Transverse colon (tissue), 4 donors: ENCODE data around the gene RASAL2.

Source experiments
- CTCF ChIP-seq, 5 experiments: fragments of 200-600 bp in 3 of 5; fragments of 450-650 bp in 2 of 5; sonication (generic) in 3 of 5; IDR thresholded peaks; 1 replicate in 2 of 5; 2 replicates in 3 of 5; pipeline ENCODE4 v1.5.1; 2016 to 2017; ENCODE audit warnings: antibody characterized with exemption in 5 of 5, inconsistent platforms in 3 of 5, mild to moderate bottlenecking in 2 of 5, moderate library complexity in 1 of 5
- EP300 ChIP-seq: sonication (generic); formaldehyde crosslinking; IDR thresholded peaks from one replicate; pipeline ENCODE4 v1.6.1; 2017; ENCODE audit warnings: antibody characterized with exemption, low read depth
- POLR2A ChIP-seq: fragments of 450-650 bp; IDR thresholded peaks from one replicate; pipeline ENCODE4 v1.6.1; 2016; ENCODE audit warnings: antibody characterized with exemption, mild to moderate bottlenecking, moderate library complexity
- POLR2AphosphoS5 ChIP-seq, 3 donors: sonication (generic); formaldehyde crosslinking; IDR thresholded peaks; one replicate each; pipeline ENCODE4 v1.6.1; 2016; ENCODE audit warnings: antibody characterized with exemption in 3 of 3

GRCh38 chr1:178048883-178049282 lies 45.0 kb upstream of the RASAL2 start:
- no peak for TF ChIP-seq CTCF (IDR thresholded peaks at IDR 0.05)
- no peak for TF ChIP-seq POLR2A
- no peak for TF ChIP-seq POLR2AphosphoS5 (IDR thresholded peaks at IDR 0.05)
- TF ChIP-seq EP300, result no peak
